Erythroblast (primary cell): Measurements from ENCODE around the gene LIN54.
"Not testable (repeated sequence)": the region's sequence is repeated elsewhere in the genome, so short reads cannot be mapped to it uniquely, and the experiment has no call there.

Source experiments
- GATA1 ChIP-seq: IDR thresholded peaks from 2 replicates; pipeline ENCODE4 v1.6.1; 2011; ENCODE audit warnings: low read depth, mild to moderate bottlenecking, control low read depth, low read length, moderate library complexity
- POLR2A ChIP-seq: IDR thresholded peaks from 2 replicates; pipeline ENCODE4 v1.6.1; 2011; ENCODE audit warnings: mild to moderate bottlenecking, low read length

DNA sequence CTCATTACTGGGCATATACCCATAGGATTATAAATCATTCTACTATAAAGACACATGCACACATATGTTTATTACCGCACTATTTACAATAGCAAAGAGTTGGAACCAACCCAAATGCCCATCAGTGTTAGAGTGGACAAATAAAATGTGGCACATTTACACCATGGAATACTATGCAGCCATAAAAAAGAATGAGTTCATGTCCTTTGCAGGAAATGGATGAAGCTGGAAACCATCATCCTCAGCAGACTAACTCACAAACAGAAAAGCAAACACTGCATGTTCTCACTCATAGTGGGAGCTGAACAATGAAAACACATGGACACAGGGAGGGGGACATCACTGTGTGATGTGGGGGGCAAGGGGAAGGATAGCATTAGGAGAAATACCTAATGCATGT, 13.0 kb upstream of the LIN54 start:
- not testable (repeated sequence) for TF ChIP-seq POLR2A, GATA1
